ENCODE data around the gene MSLN.
A peak's percentile ranks its signal among the peaks of the same experiment; 100 is the strongest.

MSLN gene

DNA sequence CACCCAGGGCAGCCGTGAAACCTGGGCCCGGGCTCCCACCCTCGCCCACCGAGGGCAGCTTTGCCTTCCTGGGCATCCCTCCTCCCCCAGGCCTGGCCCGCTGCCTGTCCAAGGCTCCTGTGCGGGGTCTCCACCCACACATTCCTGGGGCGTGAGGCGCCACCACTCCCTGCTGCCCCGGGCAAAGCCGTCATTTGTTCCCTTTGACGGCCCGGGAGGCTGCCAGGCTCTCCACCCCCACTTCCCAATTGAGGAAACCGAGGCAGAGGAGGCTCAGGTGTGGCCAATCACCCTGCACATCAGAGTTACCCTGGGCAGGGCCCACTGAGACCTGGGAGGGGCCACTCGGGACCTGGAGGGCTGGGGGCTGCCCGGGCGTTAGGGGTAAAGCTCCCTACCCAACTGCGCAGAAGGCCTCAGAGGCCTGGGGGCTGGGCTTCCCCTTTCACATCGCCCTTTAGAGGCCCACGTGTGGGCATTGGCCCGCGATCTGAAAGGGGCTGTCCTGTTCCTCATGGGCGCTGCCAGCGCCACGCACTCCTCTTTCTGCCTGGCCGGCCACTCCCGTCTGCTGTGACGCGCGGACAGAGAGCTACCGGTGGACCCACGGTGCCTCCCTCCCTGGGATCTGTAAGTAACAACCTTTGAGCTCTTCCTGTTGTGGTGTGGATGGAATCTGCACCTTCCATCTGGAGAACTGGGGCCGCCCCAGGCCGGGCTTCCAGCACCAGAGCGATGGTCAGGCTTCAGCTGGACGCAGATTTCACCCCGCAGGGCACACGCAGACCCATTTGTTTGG, at the start of gene MSLN:
MSLN (plus strand) TSS at position 190 of the 799 bp plus-strand sequence. CDS start 1,947 bp downstream, outside the sequence.
- no peak for DNase-seq

DNA sequence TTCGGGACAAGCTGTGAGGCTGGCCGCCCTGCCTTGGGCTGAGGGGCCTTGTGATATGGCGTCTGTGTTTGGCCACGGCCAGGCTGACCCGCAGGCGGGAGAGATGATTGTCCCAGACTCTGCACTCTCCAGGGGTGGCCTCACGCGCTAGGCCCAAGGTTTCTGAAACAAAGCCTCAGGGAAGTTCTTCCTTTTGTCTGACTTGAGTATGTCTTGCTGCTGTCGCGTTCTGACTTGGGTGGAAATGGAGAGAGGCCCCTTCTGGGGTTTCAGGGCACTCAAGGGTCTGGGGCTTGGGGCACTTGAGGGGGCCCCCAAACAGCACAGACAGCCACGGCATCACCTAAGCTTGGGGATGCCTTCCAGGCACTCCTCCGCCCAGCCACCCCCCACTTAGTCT, 49.5 kb upstream of the MSLN start:
- DNase-seq = no peak

DNA sequence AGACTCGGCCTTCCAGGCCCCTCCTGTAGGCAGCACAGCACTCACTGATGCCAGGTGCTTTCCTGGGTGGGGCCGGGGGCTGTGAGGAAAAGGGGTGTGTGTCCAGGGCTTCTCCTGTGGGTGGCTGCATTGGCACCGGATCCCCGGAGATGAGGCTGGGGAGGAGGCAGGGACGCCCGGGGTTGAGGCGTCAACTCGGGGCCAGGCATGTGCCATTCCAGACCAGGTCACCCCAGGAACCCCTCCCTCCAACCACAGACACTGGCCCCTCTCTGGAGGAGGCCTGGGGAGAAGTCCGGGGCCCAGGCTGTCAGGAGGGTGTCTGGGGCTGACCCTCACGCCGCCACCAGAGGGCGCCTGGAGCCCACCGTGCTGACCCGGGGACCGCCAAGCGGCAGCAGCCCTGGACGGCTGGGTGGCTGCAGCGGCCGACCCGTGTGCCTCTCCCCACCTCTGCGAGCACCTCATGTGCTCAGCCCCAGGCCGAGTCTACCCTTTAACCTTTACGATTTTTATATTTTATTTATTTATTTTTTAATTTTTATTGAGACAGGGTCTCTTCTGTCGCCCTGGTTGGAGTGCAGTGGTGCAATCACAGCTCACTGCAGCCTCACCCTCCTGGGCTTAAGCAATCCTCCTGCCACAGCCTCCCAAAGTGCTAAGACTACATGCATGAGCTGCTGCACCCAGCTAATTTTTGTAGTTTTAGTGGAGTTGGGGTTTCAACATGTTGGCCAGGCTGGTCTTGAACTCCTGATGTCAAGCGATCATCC, 48.8 kb upstream of the MSLN start:
- DNase-seq = peak; percentile 91

- DNase-seq = peak; percentile 85
Observed at GRCh38 chr16:712740-713250, 47.7 kb upstream of the MSLN start.

DNA sequence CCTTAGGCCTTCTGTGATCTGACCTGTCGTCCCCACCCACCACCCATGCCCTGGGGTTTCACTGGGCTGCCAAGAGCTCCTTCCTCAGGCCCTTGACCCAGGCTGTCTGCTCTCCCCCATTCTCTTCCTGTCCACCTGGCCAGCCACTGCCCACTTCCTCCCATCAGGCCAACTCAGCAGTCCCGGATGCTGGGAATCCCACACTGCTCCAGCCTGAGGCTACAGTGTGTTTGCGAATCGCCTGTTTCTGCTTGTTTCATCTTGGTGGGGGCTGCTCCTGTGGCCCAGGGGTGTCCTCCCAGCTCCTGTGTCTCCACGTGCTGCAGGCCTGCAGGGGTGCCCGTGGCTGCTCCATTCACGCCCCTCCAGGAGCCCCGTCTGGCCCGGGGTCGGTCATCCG, 46.5 kb upstream of the MSLN start:
- no peak for DNase-seq

DNA sequence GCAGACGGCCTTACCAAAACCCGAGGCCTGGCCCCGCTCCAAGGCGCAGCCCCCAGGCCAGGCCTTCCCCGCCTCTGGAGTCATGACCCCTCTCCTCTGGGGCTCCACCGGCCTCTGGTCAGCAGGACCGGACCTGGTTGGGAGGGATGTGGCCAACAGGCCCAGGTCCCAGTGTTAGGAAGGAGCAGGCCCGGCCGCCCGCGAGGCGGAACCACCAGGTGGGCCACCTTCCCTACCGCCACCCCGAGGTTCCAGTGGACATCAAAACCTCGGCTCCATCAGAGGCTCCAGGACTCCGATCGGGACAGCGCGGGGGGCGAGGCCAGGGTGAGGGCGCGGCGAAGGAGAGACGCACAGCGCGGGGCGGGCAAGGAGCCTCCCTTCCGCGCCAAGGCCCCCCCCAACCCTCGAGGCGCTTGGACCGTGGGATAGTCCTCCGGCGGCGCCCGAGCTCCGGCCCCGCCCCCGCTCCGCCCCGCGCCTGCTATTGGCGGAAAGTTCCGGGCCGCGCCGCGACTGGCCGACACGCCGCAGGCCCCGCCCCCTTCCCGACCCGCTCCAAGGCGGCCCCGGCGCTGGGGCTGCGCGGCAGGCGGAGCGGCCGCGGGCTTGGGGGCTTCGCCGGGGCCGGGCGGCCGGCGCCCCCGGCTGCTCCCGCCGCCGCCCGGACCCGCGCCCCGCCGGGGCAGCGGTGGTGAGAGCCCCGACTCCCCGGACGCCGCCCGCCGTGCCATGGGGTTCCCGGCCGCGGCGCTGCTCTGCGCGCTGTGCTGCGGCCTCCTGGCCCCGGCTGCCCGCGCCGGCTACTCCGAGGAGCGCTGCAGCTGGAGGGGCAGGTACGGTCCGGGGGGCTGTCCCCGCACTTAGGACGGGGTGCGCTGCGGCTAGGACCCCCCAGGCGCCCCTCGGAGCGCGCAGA, 45.7 kb upstream of the MSLN start, which contains the start of gene METRN:
METRN (plus strand) TSS at position 561 of the 919 bp plus-strand sequence; CDS start at position 733, 172 bp downstream.
- DNase-seq = peak; percentile 96

DNA sequence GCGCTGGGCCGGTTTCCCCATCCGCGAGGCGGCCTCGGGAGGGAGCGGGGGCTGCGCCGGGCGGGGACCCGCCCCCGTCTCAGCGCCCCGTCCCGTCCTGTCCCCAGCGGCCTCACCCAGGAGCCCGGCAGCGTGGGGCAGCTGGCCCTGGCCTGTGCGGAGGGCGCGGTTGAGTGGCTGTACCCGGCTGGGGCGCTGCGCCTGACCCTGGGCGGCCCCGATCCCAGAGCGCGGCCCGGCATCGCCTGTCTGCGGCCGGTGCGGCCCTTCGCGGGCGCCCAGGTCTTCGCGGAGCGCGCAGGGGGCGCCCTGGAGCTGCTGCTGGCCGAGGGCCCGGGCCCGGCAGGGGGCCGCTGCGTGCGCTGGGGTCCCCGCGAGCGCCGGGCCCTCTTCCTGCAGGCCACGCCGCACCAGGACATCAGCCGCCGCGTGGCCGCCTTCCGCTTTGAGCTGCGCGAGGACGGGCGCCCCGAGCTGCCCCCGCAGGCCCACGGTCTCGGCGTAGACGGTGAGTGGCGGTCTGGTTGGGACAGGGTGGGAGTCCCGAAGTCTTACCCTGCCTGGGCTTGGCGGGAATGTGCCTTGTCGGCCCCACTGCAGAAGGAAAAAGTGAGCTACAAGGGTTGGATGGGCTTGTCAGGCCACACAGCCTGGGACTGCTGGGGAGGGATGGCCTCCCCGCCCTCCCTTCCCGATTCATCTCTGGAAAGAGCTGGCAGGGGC, 44.9 kb upstream of the MSLN start:
- DNase-seq = no peak

DNA sequence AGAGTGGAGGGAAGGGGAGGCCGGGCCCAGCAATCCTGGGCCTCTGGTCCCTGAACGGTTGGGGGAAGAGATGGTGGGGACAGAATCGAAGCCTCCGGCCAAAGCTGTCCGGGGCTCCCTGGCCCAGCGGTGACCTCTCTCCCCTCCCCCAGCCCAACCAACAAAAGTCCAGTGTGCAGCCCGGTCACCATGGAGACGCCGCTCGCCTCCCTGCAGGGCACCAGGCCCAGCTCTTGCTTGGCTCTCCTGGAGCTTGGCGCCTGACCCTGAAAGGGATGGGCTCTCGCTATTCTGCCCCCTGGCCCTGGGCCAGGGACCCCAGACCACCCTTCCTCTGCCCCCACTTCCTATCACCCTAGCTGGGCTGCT, 44.4 kb upstream of the MSLN start:
- no peak for DNase-seq

DNA sequence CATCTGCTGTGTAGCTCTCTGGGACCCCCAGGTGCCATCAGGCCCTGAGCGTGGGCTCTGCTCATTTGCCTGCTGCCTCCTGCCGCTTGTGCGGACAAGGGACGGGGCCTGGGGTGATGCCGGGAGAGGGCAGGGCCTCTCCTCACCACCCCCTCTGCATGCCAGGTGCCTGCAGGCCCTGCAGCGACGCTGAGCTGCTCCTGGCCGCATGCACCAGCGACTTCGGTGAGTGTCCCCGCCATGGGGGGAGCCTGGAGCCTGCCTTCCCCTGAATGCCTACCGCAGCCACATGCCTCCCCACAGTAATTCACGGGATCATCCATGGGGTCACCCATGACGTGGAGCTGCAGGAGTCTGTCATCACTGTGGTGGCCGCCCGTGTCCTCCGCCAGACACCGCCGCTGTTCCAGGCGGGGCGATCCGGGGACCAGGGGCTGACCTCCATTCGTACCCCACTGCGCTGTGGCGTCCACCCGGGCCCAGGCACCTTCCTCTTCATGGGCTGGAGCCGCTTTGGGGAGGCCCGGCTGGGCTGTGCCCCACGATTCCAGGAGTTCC, 43.7 kb upstream of the MSLN start:
- DNase-seq = no peak

- no peak for DNase-seq
Observed at GRCh38 chr16:717450-718245, 42.9 kb upstream of the MSLN start.

DNA sequence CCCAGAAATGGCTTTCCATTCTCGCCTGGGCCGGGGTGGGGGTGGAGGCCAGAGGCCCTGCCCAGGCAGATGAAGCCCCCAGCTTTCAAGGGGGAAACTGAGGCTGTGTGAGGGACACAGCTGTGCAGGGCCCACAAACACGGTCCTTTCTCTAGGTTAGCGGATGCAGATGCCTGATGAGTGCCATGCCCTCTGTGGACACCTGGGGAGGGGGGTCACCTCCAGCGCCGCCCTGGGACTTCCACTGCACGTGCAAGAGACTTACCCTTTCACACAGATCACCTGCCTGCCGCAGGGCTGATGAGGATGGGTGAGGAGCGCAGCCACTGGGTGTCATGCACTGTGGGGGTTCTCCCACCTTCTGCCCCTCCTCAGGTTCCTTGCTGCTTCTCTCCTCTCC, 42.1 kb upstream of the MSLN start:
- no peak for DNase-seq

- DNase-seq = no peak
Observed at GRCh38 chr16:718922-719321, 41.6 kb upstream of the MSLN start.

GRCh38 chr16:719815-720446, 40.6 kb upstream of the MSLN start:
- DNase-seq = no peak

DNA sequence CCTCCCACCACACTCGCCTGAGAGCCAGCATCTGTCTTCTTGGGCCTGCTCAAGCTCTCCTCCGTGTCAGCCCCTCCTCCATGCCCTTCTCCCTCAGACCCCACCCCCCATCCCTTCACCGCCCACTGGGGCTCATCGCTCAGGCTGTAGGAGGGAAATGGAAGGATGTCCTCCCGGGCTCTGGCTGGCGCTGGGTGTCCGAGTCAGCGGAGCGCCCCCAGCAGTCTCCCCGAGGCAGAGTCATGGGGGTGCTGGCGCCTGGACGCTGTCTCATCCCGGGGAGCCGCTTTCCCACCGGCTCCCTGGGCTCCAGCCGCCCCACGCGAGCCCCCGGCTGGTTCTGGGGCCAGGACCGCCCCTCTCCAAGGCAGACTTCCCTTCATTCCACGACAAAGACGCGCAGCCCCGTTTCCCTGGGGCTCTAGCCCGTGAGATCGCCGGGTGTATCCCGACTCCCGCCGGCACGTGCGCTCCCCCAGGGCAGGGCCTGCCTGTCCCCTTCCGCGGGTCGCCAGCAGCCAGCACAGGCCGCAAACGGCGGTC, 40.0 kb upstream of the MSLN start:
- DNase-seq = peak; percentile 73

- DNase-seq = peak; percentile 87
Observed at GRCh38 chr16:720990-721764, 39.4 kb upstream of the MSLN start, which contains the start of gene ANTKMT. TSS of gene ANTKMT (plus strand) at chr16:721146. CDS start at chr16:721275, 129 bp downstream.

- no peak for DNase-seq
Observed at GRCh38 chr16:721765-722540, 38.6 kb upstream of the MSLN start.

DNA sequence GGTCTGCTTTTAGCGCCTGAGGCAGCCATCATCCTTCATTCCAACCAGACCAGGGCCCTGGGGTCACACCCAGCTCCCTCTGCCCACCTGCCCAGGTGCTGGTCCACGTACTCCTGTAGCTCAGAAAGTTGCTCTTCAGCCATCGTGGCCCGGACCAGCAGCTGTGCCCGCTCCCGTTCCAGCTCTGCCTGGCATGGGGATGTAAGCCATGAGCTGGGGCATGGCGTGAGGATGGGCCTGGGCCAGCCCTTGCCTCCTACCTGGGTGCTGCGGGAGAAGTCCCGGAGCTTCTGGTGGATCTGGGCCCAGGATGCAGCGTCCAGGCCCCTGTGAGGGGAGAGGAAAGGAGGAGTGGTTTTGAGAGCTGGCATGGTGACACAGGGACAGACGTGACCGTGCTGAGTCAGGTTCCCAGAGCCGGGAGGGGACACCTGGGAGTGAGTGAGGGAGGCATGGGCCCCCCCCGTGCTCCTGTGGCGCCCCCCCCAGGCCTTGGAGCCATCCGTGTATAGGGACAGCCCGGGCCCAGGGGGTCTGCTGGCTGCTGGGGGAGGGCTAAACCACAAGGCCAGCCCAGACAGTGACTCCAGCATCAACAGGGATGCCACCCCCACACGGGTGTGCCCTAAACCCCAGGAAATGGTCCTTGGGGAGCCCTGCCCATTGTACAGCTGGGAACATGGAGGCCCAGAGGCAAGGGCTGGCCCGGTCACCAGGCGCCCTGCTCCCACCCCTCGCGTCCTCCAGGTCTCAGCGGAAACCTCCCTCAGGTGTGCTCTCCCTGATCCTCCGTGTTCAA, 37.5 kb upstream of the MSLN start:
- DNase-seq = no peak
